ENCODE data around the gene MTA2.
A peak's percentile ranks its signal among the peaks of the same experiment; 100 is the strongest.
"Not testable (repeated sequence)": the region's sequence is repeated elsewhere in the genome, so short reads cannot be mapped to it uniquely, and the experiment has no call there.

Gene MTA2

GRCh38 chr11:62592146-62592815, 9.4 kb downstream of the MTA2 start:
- no peak for DNase-seq

GRCh38 chr11:62591448-62592145, 10.1 kb downstream of the MTA2 start, which contains the start of gene TUT1:
Gene TUT1 (minus strand): TSS chr11:62591523. CDS start chr11:62591485, 38 bp downstream.
- DNase-seq, result peak; percentile 86 to 93 (median 90)

- no peak for DNase-seq
Observed at GRCh38 chr11:62588966-62589637, 12.6 kb downstream of the MTA2 start.

GRCh38 chr11:62585356-62585755, 16.3 kb downstream of the MTA2 start:
- not testable (repeated sequence) for DNase-seq

GRCh38 chr11:62581735-62582134, 19.9 kb downstream of the MTA2 start:
- not testable (repeated sequence) for DNase-seq

GRCh38 chr11:62580959-62581715, 20.5 kb downstream of the MTA2 start:
- no peak for DNase-seq

- DNase-seq, result no peak
Observed at GRCh38 chr11:62579252-62579651, 22.4 kb downstream of the MTA2 start.

GRCh38 chr11:62578541-62578940, 23.1 kb downstream of the MTA2 start:
- DNase-seq, result no peak

GRCh38 chr11:62577046-62577714, 24.5 kb downstream of the MTA2 start:
- DNase-seq, result no peak

GRCh38 chr11:62575837-62576236, 25.8 kb downstream of the MTA2 start:
- no peak for DNase-seq

- no peak for DNase-seq
Observed at GRCh38 chr11:62575156-62575555, 26.5 kb downstream of the MTA2 start.

- no peak for DNase-seq
Observed at GRCh38 chr11:62574363-62575071, 27.1 kb downstream of the MTA2 start.

- peak; percentile 85 to 95 (median 89) for DNase-seq
Observed at GRCh38 chr11:62573592-62574362, 27.9 kb downstream of the MTA2 start, which contains the start of gene EEF1G. Gene EEF1G (minus strand): TSS chr11:62573891. CDS start chr11:62573842, 49 bp downstream.

GRCh38 chr11:62573006-62573591, 28.6 kb downstream of the MTA2 start:
- no peak for DNase-seq

GRCh38 chr11:62572431-62572830, 29.2 kb downstream of the MTA2 start:
- DNase-seq, result no peak

GRCh38 chr11:62571493-62571892, 30.2 kb downstream of the MTA2 start:
- not testable (repeated sequence) for DNase-seq

GRCh38 chr11:62570903-62571302, 30.8 kb downstream of the MTA2 start:
- not testable (repeated sequence) for DNase-seq

- DNase-seq, result no peak
Observed at GRCh38 chr11:62569611-62570010, 32.1 kb downstream of the MTA2 start.

- DNase-seq, result no peak
Observed at GRCh38 chr11:62567018-62567633, 34.5 kb downstream of the MTA2 start.

GRCh38 chr11:62566247-62566646, 35.4 kb downstream of the MTA2 start:
- no peak for DNase-seq

Data from activated naive CD4-positive, alpha-beta T cell (primary cell).